GM19455 (cell line): Measurements from ENCODE around the gene EHBP1.

Experiments used
- ATAC-seq: cut with Tn5 transposase; IDR thresholded peaks from one replicate; pipeline ENCODE4 v1.9.1; 2021; ENCODE audit not compliant: unreplicated experiment

Gene EHBP1

DNA sequence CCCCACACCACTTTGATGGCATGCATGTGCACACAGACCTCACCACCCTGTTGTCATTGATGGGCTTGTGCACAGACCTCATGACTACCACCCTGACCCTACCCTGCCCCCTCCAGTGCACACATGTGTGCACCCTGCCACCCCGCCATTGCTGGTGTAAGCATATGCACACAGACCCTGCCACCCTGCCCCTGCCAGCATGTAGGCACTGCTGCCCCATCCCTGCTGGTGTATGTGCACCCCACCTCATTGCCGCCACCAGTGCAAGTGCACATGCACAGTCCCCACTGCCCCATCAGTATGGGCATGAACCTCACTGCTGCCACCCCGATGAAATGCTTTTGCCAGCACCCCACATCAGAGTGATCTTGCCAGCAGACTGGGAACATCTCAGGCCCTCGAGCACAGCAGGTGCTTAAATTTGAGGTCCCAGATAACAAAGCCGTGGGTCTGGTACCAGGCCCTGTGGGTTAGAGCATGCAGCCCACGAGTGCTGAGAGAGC is 169.4 kb downstream of the EHBP1 start:
- ATAC-seq: no peak

- ATAC-seq: no peak
Measured at GRCh38 chr2:62881162-62881795, 175.8 kb downstream of the EHBP1 start.

GRCh38 chr2:62883629-62884028 is 178.1 kb downstream of the EHBP1 start:
- ATAC-seq: no peak

DNA sequence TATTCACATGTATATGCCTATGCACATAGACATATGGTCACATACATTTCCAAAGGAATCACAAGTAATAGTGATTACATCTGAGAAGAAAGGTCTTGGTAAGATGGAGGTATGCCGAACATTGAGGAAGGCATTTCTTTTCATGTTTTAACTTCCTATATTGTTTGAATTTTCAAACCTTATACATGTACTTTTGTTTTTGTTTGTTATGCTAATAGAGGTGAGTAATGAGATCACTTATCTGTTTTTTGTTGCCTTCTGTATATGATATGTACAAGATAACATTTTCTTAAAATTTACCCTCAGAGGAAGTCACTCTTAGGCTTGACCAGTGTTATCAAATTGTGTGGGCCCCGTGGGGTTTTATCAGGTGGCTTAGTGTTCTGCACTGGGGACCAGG is 178.6 kb downstream of the EHBP1 start:
- no peak for ATAC-seq

GRCh38 chr2:62884514-62884913 is 179.0 kb downstream of the EHBP1 start:
- no peak for ATAC-seq

- ATAC-seq: no peak
Measured at GRCh38 chr2:62894966-62895631, 189.6 kb downstream of the EHBP1 start.

GRCh38 chr2:62895632-62896009 is 190.1 kb downstream of the EHBP1 start:
- ATAC-seq: no peak

- ATAC-seq: no peak
Measured at GRCh38 chr2:62897187-62897827, 191.8 kb downstream of the EHBP1 start.

DNA sequence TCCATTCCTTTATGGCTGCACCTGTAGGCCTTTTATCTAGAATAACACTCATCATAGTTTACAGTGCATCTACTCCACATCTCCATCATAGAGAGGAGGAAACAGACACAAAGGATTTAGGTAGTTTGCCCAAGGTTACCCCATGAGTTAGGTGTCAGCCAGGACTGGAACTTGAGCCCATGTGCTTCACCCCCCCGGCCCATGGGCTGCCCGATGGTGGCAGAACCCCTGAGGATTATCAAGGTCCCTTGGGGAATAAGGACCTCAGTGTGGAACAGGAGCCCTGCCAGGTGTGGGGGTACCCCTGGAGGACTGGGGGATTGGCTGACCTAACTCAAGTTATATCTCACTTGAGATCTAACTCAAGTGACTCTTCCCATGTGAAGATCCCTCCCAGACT is 198.8 kb downstream of the EHBP1 start:
- ATAC-seq: no peak

- no peak for ATAC-seq
Measured at GRCh38 chr2:62908145-62908544, 202.6 kb downstream of the EHBP1 start.

DNA sequence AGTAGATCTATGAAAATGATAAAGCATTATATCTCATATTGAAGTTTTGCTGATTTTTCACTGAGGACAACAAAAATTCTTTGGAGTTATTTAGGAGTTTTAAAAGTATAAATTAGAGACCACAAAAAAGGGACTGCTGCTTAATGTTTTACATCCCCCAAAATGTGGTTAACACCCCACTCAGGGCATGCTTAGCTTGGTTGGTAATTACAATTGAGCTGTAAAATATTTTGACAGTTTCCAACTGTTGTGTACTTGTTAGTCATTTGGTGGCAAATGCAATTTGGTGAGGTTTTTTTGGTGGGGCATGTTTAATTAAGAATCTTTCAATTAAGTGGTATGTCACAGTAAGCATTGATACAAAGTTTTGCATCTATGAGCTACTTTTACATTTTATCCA is 207.8 kb downstream of the EHBP1 start:
- no peak for ATAC-seq

GRCh38 chr2:62919041-62919440 is 213.5 kb downstream of the EHBP1 start:
- ATAC-seq: no peak

DNA sequence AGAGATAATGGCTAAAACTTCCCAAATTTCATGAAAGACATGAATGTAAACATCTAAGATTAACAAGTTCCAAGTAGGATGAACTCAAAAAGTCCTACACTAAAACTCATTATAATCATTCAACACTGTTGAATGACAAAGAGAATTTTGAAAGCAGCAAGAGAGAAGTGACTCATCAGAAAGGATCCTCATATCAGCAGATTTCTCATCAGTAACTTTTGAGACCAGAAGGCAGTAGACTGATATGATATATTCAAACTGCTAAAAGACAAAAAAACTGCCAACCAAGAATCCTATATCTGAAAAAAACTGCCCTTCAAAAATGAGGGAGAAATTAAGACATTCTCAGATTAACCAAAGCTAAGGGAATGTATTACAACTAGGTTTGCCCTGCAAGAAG is 214.6 kb downstream of the EHBP1 start:
- no peak for ATAC-seq

- ATAC-seq: no peak
Measured at GRCh38 chr2:62923242-62923641, 217.7 kb downstream of the EHBP1 start.

DNA sequence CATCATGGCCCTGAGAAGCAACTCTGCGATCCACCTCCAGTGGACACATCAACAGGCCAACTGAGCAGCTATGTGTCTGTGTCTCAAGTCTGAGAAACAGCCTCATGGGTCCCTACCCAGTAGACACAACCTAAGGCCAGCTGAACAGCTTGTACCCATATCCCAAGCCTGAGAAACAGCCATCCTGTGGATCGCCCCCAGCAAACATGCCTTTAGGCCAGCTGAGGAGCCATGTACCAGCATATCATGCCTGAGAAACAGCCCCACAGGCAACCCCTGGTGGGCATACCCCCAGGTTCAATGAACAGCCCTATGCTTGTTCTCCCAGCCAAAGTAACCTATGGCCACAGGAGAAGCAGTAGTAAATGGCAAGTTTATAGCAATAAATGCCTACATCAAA is 218.4 kb downstream of the EHBP1 start:
- ATAC-seq: no peak

DNA sequence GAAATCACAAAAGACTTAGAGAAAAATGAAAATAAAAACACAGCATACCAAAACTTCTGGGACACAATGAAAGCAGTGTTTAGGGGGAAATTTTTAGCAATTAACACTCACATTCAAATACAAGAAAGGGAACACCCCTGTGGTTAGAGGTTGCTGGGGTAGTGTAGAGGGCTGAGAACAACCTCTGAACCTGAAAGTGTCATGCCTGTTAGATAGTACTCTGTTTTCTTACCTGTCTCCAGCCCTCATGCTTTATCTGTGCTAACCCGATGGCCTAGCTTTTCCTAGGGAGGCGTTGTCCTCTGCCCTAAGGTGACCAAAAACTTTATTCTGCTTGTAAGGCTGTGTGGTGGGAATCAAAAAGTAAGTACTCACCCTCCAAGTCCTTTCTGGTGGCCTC is 222.5 kb downstream of the EHBP1 start:
- ATAC-seq: no peak

GRCh38 chr2:62931536-62931935 is 226.0 kb downstream of the EHBP1 start:
- no peak for ATAC-seq

- no peak for ATAC-seq
Measured at GRCh38 chr2:62933398-62933917, 227.9 kb downstream of the EHBP1 start.

DNA sequence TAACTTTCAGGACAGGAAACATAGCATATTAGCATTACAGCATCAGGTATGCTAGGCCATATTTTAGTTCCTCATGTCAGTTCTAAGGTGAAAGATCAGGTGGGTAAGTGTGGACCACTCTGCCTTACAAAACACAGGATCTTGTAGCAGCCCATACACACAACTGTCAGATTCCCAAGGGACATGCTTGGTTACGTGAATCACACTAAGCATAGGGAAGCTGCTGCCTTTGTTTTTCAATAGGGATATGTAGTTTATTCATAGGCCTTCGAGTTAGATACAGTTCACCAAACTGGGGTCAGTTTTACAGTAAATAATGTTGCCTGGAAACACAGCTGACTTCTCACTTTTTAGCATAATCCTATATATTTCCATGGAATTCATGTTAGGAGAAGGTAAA is 229.0 kb downstream of the EHBP1 start:
- ATAC-seq: no peak

- no peak for ATAC-seq
Measured at GRCh38 chr2:62938126-62938525, 232.6 kb downstream of the EHBP1 start.

- no peak for ATAC-seq
Measured at GRCh38 chr2:62939735-62940491, 234.4 kb downstream of the EHBP1 start.
